ENCODE measurements around the gene NELL2.

Gene NELL2

GRCh38 chr12:44460261-44460660 is 415.9 kb downstream of the NELL2 start:
- no peaks in the 10 kb centered on the region for H3K9me3 ChIP-seq (ENCODE audit: low read depth, low read length)
- TF ChIP-seq EZH2 (IDR thresholded peaks at IDR 0.05) (no peak), POLR2AphosphoS5 (IDR thresholded peaks at IDR 0.05; ENCODE audit: borderline replicate concordance, low read depth, low read length) (no peak), FOXP2 (optimal IDR thresholded peaks at IDR 0.05; ENCODE audit: control extremely low read depth, extremely low read length, insufficient read depth) (no peak)
- DNase-seq (ENCODE audit: low read depth, low spot score), result no peak

DNA sequence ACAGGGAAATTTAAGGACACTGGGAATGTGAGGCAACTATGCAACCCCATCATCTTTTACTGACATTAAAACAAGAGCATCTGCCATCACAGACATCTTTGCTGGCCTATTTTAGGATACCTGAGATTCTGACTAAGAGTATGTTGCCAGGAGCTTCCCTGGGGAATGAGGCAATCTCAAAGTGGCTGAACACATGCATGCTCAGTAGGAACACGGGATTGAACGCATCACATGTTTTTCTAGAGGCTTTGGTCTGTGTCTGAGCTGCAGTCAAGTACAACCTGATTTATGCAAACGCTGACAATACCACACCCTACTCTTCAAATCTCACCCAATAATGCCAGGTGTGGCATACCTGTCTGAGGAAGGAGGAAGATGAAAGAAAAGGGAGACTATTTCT is 416.5 kb downstream of the NELL2 start:
- TF ChIP-seq FOXP2 (optimal IDR thresholded peaks at IDR 0.05; ENCODE audit: control extremely low read depth, extremely low read length, insufficient read depth) (no peak), POLR2AphosphoS5 (IDR thresholded peaks at IDR 0.05; ENCODE audit: borderline replicate concordance, low read depth, low read length) (no peak), EZH2 (IDR thresholded peaks at IDR 0.05) (no peak)
- no peak overlapping the region for H3K4me3 ChIP-seq
- no peak for DNase-seq (ENCODE audit: low read depth, low spot score)
- H3K36me3 ChIP-seq (ENCODE audit: insufficient read depth, low read length), result no peaks in the 10 kb centered on the region
- H3K27ac ChIP-seq, result no peak overlapping the region
- H3K9ac ChIP-seq (ENCODE audit: insufficient read length), result no peak overlapping the region
- no peaks in the 10 kb centered on the region for H3K9me3 ChIP-seq (ENCODE audit: low read depth, low read length)

More at GRCh38 chr12:44460261-44460660, 415.9 kb downstream of the NELL2 start:
- no peak overlapping the region for H3K27ac ChIP-seq
- no peaks in the 10 kb centered on the region for H3K36me3 ChIP-seq (ENCODE audit: insufficient read depth, low read length)
- H3K9ac ChIP-seq (ENCODE audit: insufficient read length), result no peak overlapping the region
- no peak overlapping the region for H3K4me3 ChIP-seq

All from SK-N-MC (cell line).